ENCODE measurements around the gene PGS1.

DNA sequence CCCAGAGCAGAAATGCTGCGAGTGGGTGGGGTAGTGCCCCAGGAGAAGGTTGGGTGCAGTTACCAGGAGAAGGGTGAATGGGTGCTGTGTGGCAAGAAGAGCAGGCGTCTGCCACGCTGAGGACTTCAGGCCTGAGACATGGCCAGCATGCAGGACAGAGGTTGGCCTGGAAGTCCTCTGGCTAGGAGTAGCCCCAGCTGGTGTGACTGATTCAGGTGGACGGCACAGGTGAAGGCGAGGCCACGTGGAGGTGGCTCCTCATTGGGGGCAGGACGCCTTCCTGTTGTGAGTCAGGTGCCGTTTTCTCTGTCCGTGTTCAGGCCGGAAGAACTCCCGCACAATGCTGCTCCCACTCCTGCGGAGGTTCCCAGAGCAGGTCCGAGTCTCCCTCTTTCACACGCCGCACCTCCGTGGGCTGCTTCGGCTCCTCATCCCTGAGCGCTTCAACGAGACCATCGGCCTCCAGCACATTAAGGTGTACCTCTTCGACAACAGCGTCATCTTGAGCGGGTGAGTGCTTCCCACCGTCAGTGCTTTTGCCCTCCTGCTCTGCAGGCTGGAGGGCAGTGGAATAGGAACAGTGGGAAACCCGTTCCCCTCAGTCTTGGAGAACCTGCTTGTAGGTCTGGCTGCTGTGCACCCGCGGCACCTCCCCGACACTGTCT, 20.7 kb downstream of the PGS1 start:
- TF ChIP-seq, protein P1, sequence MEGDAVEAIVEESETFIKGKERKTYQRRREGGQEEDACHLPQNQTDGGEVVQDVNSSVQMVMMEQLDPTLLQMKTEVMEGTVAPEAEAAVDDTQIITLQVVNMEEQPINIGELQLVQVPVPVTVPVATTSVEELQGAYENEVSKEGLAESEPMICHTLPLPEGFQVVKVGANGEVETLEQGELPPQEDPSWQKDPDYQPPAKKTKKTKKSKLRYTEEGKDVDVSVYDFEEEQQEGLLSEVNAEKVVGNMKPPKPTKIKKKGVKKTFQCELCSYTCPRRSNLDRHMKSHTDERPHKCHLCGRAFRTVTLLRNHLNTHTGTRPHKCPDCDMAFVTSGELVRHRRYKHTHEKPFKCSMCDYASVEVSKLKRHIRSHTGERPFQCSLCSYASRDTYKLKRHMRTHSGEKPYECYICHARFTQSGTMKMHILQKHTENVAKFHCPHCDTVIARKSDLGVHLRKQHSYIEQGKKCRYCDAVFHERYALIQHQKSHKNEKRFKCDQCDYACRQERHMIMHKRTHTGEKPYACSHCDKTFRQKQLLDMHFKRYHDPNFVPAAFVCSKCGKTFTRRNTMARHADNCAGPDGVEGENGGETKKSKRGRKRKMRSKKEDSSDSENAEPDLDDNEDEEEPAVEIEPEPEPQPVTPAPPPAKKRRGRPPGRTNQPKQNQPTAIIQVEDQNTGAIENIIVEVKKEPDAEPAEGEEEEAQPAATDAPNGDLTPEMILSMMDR (IDR thresholded peaks at IDR 0.05; ENCODE audit: poor library complexity), result no peak
- TF ChIP-seq EZH2 (IDR thresholded peaks at IDR 0.05; ENCODE audit: borderline replicate concordance) (no peak), EZH2phosphoT487 (IDR thresholded peaks at IDR 0.05; ENCODE audit: low read depth, severe bottlenecking, unreplicated experiment) (no peak)
